ENCODE measurements around the gene ZNF441. TPM values are rescaled to one million over a fixed set of nuclear protein-coding genes. Genes with fewer than 3 reads are reported as not detected.

Gene ZNF441
- total and polyA plus RNA-seq, 7 experiments from 2014 or later: 3.9 to 23.8 (median 6.8) TPM

DNA sequence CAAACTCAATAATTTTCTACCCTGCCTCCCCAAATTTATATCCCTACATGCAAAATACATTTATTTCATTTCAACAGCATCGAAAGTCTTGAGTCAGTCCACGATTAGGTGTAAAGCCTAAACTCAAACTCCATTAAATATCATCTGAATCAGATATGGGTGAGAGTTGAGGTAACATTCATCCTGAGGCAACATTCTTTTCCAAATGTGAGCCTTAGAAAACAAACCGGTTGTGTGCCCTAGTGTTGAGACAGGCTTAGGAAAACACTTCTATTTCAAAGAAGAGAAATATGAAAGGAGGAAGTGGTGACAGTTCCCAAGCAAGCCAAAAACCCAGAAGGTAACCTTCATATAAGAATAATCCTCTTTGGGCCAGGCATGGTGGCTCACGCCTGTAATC is 12.1 kb upstream of the ZNF441 start:
- no peaks in the 10 kb centered on the region for H3K4me1 Mint-ChIP-seq
- POLR2A ChIA-PET: no interaction called here
- Histone ChIP-seq H3K4me1 (ENCODE audit: control insufficient read depth in 2 of 2, insufficient read depth in 2 of 2, low read length in 2 of 2) (no peaks in the 10 kb centered on the region), H3K36me3 (ENCODE audit: control insufficient read depth in 2 of 3, insufficient read depth in 3 of 3, low read length in 3 of 3) (no peaks in the 10 kb centered on the region), H3K27ac (ENCODE audit: low read depth, low read length) (no peak overlapping the region), H3K27me3 (ENCODE audit: control insufficient read depth in 2 of 2, insufficient read depth in 2 of 2, low read length in 2 of 2) (no peaks in the 10 kb centered on the region), H3K4me3 (ENCODE audit: low read length) (no peak overlapping the region), H3K9me3 (ENCODE audit: control insufficient read depth in 2 of 3, low read length in 3 of 3) (peaks cover 0 to 20% (median 8%) of the 10 kb centered on the region in 3 experiments)
- no peak overlapping the region for H3K27ac Mint-ChIP-seq
- peaks cover 15 to 87% (median 43%) of the 10 kb centered on the region in 11 donors for H3K9me3 Mint-ChIP-seq
- ATAC-seq (no peak), DNase-seq (no peak)
- no peak overlapping the region for H3K4me3 Mint-ChIP-seq
- CTCF ChIA-PET: no interaction called here
- intact Hi-C loops (cut with micrococcal nuclease): no loop called here
- peaks cover 0 to 27% (median 8%) of the 10 kb centered on the region in 5 donors for H3K36me3 Mint-ChIP-seq
- H3K27me3 Mint-ChIP-seq: peaks cover 0 to 35% (median 25%) of the 10 kb centered on the region in 5 donors

DNA sequence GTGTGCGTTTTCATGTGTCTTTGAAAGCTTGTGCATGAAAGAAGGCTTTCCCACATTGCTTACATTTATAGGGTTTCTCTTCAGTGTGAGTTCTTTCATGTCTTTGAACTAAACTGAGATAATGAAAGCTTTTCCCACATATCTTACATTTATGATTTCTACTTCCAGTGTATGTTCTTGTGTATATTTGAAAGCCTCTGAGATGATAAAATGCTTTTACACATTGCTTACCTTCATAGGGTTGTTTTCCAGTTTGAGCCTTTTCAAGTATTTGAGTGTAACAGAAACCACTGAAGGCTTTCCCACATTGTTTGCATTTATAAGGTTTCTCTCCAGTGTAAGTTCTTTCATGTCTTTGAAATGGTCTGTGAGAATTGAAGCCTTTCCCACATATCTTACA is 9.8 kb upstream of the ZNF441 start:
- H3K36me3 Mint-ChIP-seq: peaks cover 0 to 26% (median 8%) of the 10 kb centered on the region in 5 donors
- H3K9me3 Mint-ChIP-seq: peaks cover 16 to 64% (median 35%) of the 10 kb centered on the region in 11 donors
- H3K27me3 Mint-ChIP-seq: peaks cover 0 to 28% (median 26%) of the 10 kb centered on the region in 5 donors
- no peak overlapping the region for H3K4me3 Mint-ChIP-seq
- no peak overlapping the region for H3K4me3 ChIP-seq (ENCODE audit: low read length)
- no peaks in the 10 kb centered on the region for H3K4me1 Mint-ChIP-seq
- intact Hi-C loops (cut with micrococcal nuclease): no loop called here
- H3K27ac ChIP-seq (ENCODE audit: low read depth, low read length): no peak overlapping the region
- ATAC-seq (no peak), DNase-seq (no peak)
- H3K27ac Mint-ChIP-seq: no peak overlapping the region
- H3K4me1 ChIP-seq (ENCODE audit: control insufficient read depth in 2 of 2, insufficient read depth in 2 of 2, low read length in 2 of 2): no peaks in the 10 kb centered on the region
- CTCF ChIA-PET: interaction anchor here (0.6 to 1.2 kb wide), 2 partner anchors 18 to 1151 kb away, joined by 3 to 4 read pairs; no protein-coding TSS in a partner anchor
- H3K27me3 ChIP-seq (ENCODE audit: control insufficient read depth in 2 of 2, insufficient read depth in 2 of 2, low read length in 2 of 2): no peaks in the 10 kb centered on the region
- H3K9me3 ChIP-seq (ENCODE audit: control insufficient read depth in 2 of 3, low read length in 3 of 3): peaks cover 0 to 20% (median 8%) of the 10 kb centered on the region in 3 experiments
- POLR2A ChIA-PET: no interaction called here
- no peaks in the 10 kb centered on the region for H3K36me3 ChIP-seq (ENCODE audit: control insufficient read depth in 2 of 3, insufficient read depth in 3 of 3, low read length in 3 of 3)

DNA sequence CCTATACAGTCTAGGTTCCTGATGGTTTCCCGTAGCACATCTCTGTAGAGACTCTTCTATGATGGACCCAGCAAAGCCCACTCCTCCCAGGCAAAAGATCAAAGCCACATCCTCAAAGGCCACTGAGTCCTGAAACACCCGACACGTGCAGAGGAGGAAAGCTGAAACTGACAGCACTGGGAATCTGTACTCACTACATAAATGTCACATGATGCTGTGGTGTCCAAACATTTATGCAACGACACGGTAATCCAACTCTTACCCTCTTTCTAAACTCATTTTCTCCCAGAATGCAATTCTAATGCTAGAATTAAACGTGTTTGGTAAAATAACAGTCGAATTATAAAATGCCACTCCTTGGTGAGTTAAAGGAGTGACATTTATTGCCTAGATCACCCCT is 7.0 kb upstream of the ZNF441 start:
- POLR2A ChIA-PET: no interaction called here
- H3K9me3 Mint-ChIP-seq: peaks cover 11 to 54% (median 37%) of the 10 kb centered on the region in 11 donors
- no peak overlapping the region for H3K27ac ChIP-seq (ENCODE audit: low read depth, low read length)
- no peak overlapping the region for H3K4me3 Mint-ChIP-seq
- H3K4me1 ChIP-seq (ENCODE audit: control insufficient read depth in 2 of 2, insufficient read depth in 2 of 2, low read length in 2 of 2): no peaks in the 10 kb centered on the region
- H3K27me3 ChIP-seq (ENCODE audit: control insufficient read depth in 2 of 2, insufficient read depth in 2 of 2, low read length in 2 of 2): no peaks in the 10 kb centered on the region
- intact Hi-C loops (cut with micrococcal nuclease): no loop called here
- H3K36me3 Mint-ChIP-seq: peaks cover 4 to 14% (median 4%) of the 10 kb centered on the region in 5 donors
- no peaks in the 10 kb centered on the region for H3K4me1 Mint-ChIP-seq
- H3K27ac Mint-ChIP-seq: no peak overlapping the region
- DNase-seq: no peak
- H3K4me3 ChIP-seq (ENCODE audit: low read length): no peak overlapping the region
- ATAC-seq: no peak
- CTCF ChIA-PET: no interaction called here
- H3K27me3 Mint-ChIP-seq: peaks cover 0 to 27% (median 15%) of the 10 kb centered on the region in 5 donors
- peaks cover 0 to 20% (median 4%) of the 10 kb centered on the region in 3 experiments for H3K9me3 ChIP-seq (ENCODE audit: control insufficient read depth in 2 of 3, low read length in 3 of 3)
- H3K36me3 ChIP-seq (ENCODE audit: control insufficient read depth in 2 of 3, insufficient read depth in 3 of 3, low read length in 3 of 3): no peaks in the 10 kb centered on the region

DNA sequence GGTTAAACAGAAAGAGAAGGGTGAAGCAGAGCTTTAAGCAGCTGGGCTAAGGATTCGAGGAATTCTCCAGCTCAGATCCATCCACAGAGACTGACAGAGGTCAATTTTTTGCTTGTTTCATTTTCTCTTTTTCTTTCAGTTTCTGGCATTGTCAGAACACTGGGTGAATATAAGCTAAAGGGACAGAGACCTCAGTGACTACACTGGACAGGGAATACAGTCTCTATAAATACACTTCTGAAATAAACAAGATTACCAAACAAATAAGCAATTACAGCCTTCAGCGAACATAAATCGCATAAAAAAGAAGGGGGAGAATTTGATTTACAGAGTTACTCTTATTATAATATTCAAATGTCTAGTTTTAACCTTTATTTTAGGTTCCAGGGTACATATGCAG is 3.7 kb upstream of the ZNF441 start:
- ATAC-seq: no peak
- Mint-ChIP-seq H3K36me3 (peaks cover 0 to 16% (median 4%) of the 10 kb centered on the region in 5 donors), H3K4me1 (peaks cover 7 to 16% (median 14%) of the 10 kb centered on the region in 7 donors), H3K27me3 (peaks cover 0 to 31% (median 16%) of the 10 kb centered on the region in 5 donors), H3K27ac (no peak overlapping the region), H3K9me3 (peaks cover 0 to 34% (median 15%) of the 10 kb centered on the region in 11 donors), H3K4me3 (no peak overlapping the region)
- Histone ChIP-seq H3K27ac (ENCODE audit: low read depth, low read length) (no peak overlapping the region), H3K36me3 (ENCODE audit: control insufficient read depth in 2 of 3, insufficient read depth in 3 of 3, low read length in 3 of 3) (peaks cover 0 to 3% (median 0%) of the 10 kb centered on the region in 3 experiments), H3K9me3 (ENCODE audit: control insufficient read depth in 2 of 3, low read length in 3 of 3) (no peaks in the 10 kb centered on the region), H3K4me3 (ENCODE audit: low read length) (no peak overlapping the region), H3K4me1 (ENCODE audit: control insufficient read depth in 2 of 2, insufficient read depth in 2 of 2, low read length in 2 of 2) (peaks cover 4 to 6% of the 10 kb centered on the region in 2 donors), H3K27me3 (ENCODE audit: control insufficient read depth in 2 of 2, insufficient read depth in 2 of 2, low read length in 2 of 2) (no peaks in the 10 kb centered on the region)
- CTCF ChIA-PET: interaction anchor here (0.6 kb wide), 1 partner anchor 961 kb away, joined by 3 read pairs; the partner anchor contains the start of gene TNPO2
- intact Hi-C loops (cut with micrococcal nuclease): no loop called here
- no peak for DNase-seq
- POLR2A ChIA-PET: no interaction called here

DNA sequence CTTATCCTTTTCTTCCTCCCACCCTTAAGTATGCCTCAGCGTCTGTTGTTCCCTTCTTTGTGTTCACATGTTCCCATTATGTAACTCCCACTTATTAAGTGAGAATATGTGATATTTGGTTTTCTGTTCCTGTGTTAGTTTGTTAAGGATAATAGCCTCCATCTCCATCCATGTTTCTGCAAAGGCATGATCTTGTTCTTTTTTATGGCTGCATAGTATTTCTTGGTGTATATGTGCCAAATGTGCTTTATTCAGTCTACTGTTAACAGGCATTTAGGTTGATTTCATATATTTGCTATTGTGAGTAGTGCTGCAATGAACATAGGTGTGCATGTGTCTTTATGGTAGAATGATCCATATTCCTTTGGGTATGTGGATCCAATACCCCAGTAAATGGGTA is 3.2 kb upstream of the ZNF441 start:
- ATAC-seq (no peak), DNase-seq (no peak)
- Mint-ChIP-seq H3K27me3 (peaks cover 0 to 31% (median 16%) of the 10 kb centered on the region in 5 donors), H3K4me1 (peaks cover 8 to 21% (median 18%) of the 10 kb centered on the region in 7 donors), H3K4me3 (no peak overlapping the region), H3K36me3 (peaks cover 4 to 20% (median 5%) of the 10 kb centered on the region in 5 donors), H3K9me3 (peaks cover under 1 to 35% (median 16%) of the 10 kb centered on the region in 11 donors), H3K27ac (no peak overlapping the region)
- Histone ChIP-seq H3K36me3 (ENCODE audit: control insufficient read depth in 2 of 3, insufficient read depth in 3 of 3, low read length in 3 of 3) (peaks cover 0 to 3% (median 0%) of the 10 kb centered on the region in 3 experiments), H3K27me3 (ENCODE audit: control insufficient read depth in 2 of 2, insufficient read depth in 2 of 2, low read length in 2 of 2) (no peaks in the 10 kb centered on the region), H3K4me3 (ENCODE audit: low read length) (no peak overlapping the region), H3K9me3 (ENCODE audit: control insufficient read depth in 2 of 3, low read length in 3 of 3) (no peaks in the 10 kb centered on the region), H3K27ac (ENCODE audit: low read depth, low read length) (no peak overlapping the region), H3K4me1 (ENCODE audit: control insufficient read depth in 2 of 2, insufficient read depth in 2 of 2, low read length in 2 of 2) (peaks cover 4 to 7% of the 10 kb centered on the region in 2 donors)
- CTCF ChIA-PET: interaction anchor here (0.6 kb wide), 1 partner anchor 960 kb away, joined by 3 read pairs; the partner anchor contains the start of gene TNPO2
- intact Hi-C loops (cut with micrococcal nuclease): no loop called here
- POLR2A ChIA-PET: no interaction called here

DNA sequence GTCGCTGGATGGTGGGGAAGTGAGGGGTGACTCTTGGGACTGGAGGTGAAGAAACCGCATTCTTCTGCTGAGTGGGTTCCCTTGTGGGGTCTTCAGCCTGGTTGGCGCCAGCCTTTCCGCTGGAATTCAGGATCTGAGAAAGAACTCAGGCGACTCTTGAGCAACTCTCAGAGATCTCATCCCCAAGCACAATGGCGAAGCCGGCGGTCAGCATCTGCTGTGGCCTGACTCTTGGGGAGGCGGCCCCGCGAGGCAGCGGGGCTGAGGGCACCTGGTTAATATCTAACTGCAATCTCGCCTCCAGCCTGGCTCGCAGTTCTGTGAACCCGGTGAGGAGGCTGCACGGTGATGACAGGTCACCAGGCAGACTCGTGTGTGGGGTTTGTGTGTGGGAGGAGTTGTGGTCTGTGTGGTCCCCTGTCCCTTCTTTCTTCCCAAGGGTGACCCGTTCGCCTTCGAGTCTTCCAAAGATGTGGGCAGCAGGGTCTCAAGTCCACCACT is 883 bp downstream of the ZNF441 start:
- ChIA-PET CTCF (no interaction called here), POLR2A (interaction anchor here (0.8 to 1.8 kb wide), 2 partner anchors 30 to 1973 kb away, joined by 3 to 6 read pairs; partner anchors contain the start of gene ZNF491)
- H3K4me3 Mint-ChIP-seq: peak overlapping the region; percentile 94 to 99 (median 96)
- peak in 1 of 9 donors; percentile 8 for DNase-seq
- peak overlapping the region; percentile 86 to 98 (median 92) for H3K27ac Mint-ChIP-seq
- H3K4me3 ChIP-seq (ENCODE audit: low read length): peak overlapping the region; percentile 70
- ATAC-seq: no peak
- no peaks in the 10 kb centered on the region for H3K27me3 ChIP-seq (ENCODE audit: control insufficient read depth in 2 of 2, insufficient read depth in 2 of 2, low read length in 2 of 2)
- H3K4me1 ChIP-seq (ENCODE audit: control insufficient read depth in 2 of 2, insufficient read depth in 2 of 2, low read length in 2 of 2): peaks cover 4 to 7% of the 10 kb centered on the region in 2 donors
- peaks cover 0 to 22% (median 0%) of the 10 kb centered on the region in 3 experiments for H3K9me3 ChIP-seq (ENCODE audit: control insufficient read depth in 2 of 3, low read length in 3 of 3)
- H3K27ac ChIP-seq (ENCODE audit: low read depth, low read length): peak overlapping the region; percentile 79
- peaks cover 0 to 7% (median 0%) of the 10 kb centered on the region in 3 experiments for H3K36me3 ChIP-seq (ENCODE audit: control insufficient read depth in 2 of 3, insufficient read depth in 3 of 3, low read length in 3 of 3)
- peaks cover 15 to 31% (median 27%) of the 10 kb centered on the region in 7 donors for H3K4me1 Mint-ChIP-seq
- intact Hi-C loops (cut with micrococcal nuclease): loop anchor here (1.0 to 2.0 kb wide), 5 partner anchors 28 to 208 kb away; partner anchors contain the start of genes ELOF1 (in 1 of the 2), ZNF491 (in 1 of the 2) and ZNF823 (in 1 of the 2)
- peaks cover 21 to 49% (median 36%) of the 10 kb centered on the region in 5 donors for H3K36me3 Mint-ChIP-seq
- peaks cover 0 to 17% (median 5%) of the 10 kb centered on the region in 5 donors for H3K27me3 Mint-ChIP-seq
- H3K9me3 Mint-ChIP-seq: peaks cover 20 to 50% (median 33%) of the 10 kb centered on the region in 11 donors
